ENCODE results near the gene CST3.

GRCh38 chr20:23585449-23585807 lies 52.3 kb downstream of the CST3 start:
- TF ChIP-seq CTCF (IDR thresholded peaks at IDR 0.05) (no peak), POLR2A (IDR thresholded peaks at IDR 0.05) (no peak), EP300 (IDR thresholded peaks at IDR 0.05) (no peak)
